Endothelial cell of umbilical vein (primary cell): ENCODE data around the gene AIDA. TPM values are rescaled to one million over a fixed set of nuclear protein-coding genes. Genes with fewer than 3 reads are reported as not detected.

Experiments used
- BruUV-seq: library from RNA; stranded (reverse); fragments of 400-500 nt; replicated peaks from 2 replicates; lab custom pipeline; 2021; lab: Mats Ljungman, UMichigan
- CTCF ChIA-PET: fragments of 300-600, 350-600 bp; sonication (Branson Sonifier 250); formaldehyde crosslinking; loops from one replicate; lab custom pipeline; 2021; ENCODE audit warnings: antibody characterized with exemption, inconsistent platforms; lab: Charles Lee
- POLR2A ChIA-PET: fragments of 300-600, 350-600 bp; sonication (Branson Sonifier 250); formaldehyde crosslinking; loops from one replicate; lab custom pipeline; 2021; ENCODE audit warnings: antibody characterized with exemption, inconsistent platforms; lab: Charles Lee
- DNase-seq: peaks from one replicate; pipeline ENCODE4 v3.0.0-alpha.2; 2011; ENCODE audit warnings: low read depth, low spot score
- FAIRE-seq: peaks from 2 replicates; lab custom pipeline; 2011; peaks lifted over from hg19 to GRCh38; lab: Jason Lieb, UNC
- H2AFZ ChIP-seq: 2 replicates; pipeline ENCODE4 v1.6.0; 2012; ENCODE audit warnings: low read depth, low read length, control low read depth, inconsistent platforms
- H3K27ac ChIP-seq: 2 replicates; pipeline ENCODE4 v1.5.1; 2011; ENCODE audit warnings: low read depth, mild to moderate bottlenecking, control low read depth, low read length, moderate library complexity; ENCODE audit not compliant: insufficient read depth
- H3K27me3 ChIP-seq, 2 experiments: 2 replicates each; pipeline versions ENCODE4 v1.6.0 to v1.6.1; 2011; ENCODE audit warnings: low read length in 2 of 2, mixed read lengths in 1 of 2; ENCODE audit not compliant: control insufficient read depth in 2 of 2, insufficient read depth in 2 of 2
- H3K36me3 ChIP-seq, 2 experiments: 2 replicates in 1 of 2; 3 replicates in 1 of 2; pipeline ENCODE4 v1.5.1; 2011; ENCODE audit warnings: low read length in 2 of 2, mild to moderate bottlenecking in 1 of 2, moderate library complexity in 1 of 2; ENCODE audit not compliant: control insufficient read depth in 2 of 2, insufficient read depth in 2 of 2; ENCODE audit errors: extremely low read depth in 1 of 2
- H3K4me1 ChIP-seq: 3 replicates; pipeline ENCODE4 v1.5.1; 2011; ENCODE audit warnings: mild to moderate bottlenecking, low read length; ENCODE audit not compliant: control insufficient read depth, insufficient read depth; ENCODE audit errors: extremely low read depth
- H3K4me2 ChIP-seq: 2 replicates; pipeline ENCODE4 v1.6.1; 2011; ENCODE audit warnings: low read length, control low read depth, mixed read lengths; ENCODE audit not compliant: insufficient read depth
- H3K4me3 ChIP-seq, 3 experiments: fragments of 200-600 bp in 1 of 3; sonication (generic), shearing (Covaris generic) in 1 of 3; replicated peaks in 1 of 3; 2 replicates each; pipeline ENCODE4 v1.5.1; 2011 to 2016; ENCODE audit warnings: control low read depth in 3 of 3, low read length in 3 of 3, mild to moderate bottlenecking in 2 of 3, inconsistent platforms in 1 of 3, low read depth in 1 of 3, moderate library complexity in 1 of 3; ENCODE audit not compliant: insufficient read depth in 1 of 3
- H3K79me2 ChIP-seq: 2 replicates; pipeline ENCODE4 v1.6.0; 2012; ENCODE audit warnings: low read length, inconsistent platforms; ENCODE audit not compliant: control insufficient read depth, insufficient read depth
- H3K9ac ChIP-seq: replicated peaks from 2 replicates; pipeline ENCODE3; 2011; ENCODE audit warnings: low read length, control low read depth; ENCODE audit not compliant: insufficient read depth; ENCODE audit errors: extremely low read depth
- H3K9me1 ChIP-seq: replicated peaks from 3 replicates; pipeline ENCODE4 v1.6.0; 2011; ENCODE audit warnings: mild to moderate bottlenecking, low read length; ENCODE audit not compliant: control insufficient read depth, insufficient read depth; ENCODE audit errors: extremely low read depth
- H3K9me3 ChIP-seq: replicated peaks from 2 replicates; pipeline ENCODE4 v1.5.1; 2012; ENCODE audit warnings: low read length, inconsistent platforms; ENCODE audit not compliant: control insufficient read depth, insufficient read depth
- H4K20me1 ChIP-seq: replicated peaks from 2 replicates; pipeline ENCODE3; 2011; ENCODE audit warnings: mild to moderate bottlenecking, low read length; ENCODE audit not compliant: control insufficient read depth, insufficient read depth; ENCODE audit errors: extremely low read depth
- EZH2 ChIP-seq: IDR thresholded peaks from 2 replicates; pipeline ENCODE4 v1.6.1; 2012; ENCODE audit warnings: borderline replicate concordance, low read depth, mild to moderate bottlenecking, moderate library complexity, low read length, inconsistent platforms; ENCODE audit not compliant: severe bottlenecking
- FOS ChIP-seq: IDR thresholded peaks from 2 replicates; pipeline ENCODE4 v1.6.1; 2011; ENCODE audit warnings: mild to moderate bottlenecking, low read length, moderate library complexity, borderline replicate concordance; ENCODE audit not compliant: insufficient read depth
- GATA2 ChIP-seq: IDR thresholded peaks from 2 replicates; pipeline ENCODE4 v1.7.0; 2011; ENCODE audit warnings: low read depth, mild to moderate bottlenecking, moderate library complexity, mixed read lengths, low read length; ENCODE audit not compliant: insufficient read length, insufficient read depth
- JUN ChIP-seq: IDR thresholded peaks from 2 replicates; pipeline ENCODE4 v1.6.1; 2011; ENCODE audit warnings: borderline replicate concordance, low read depth; ENCODE audit not compliant: insufficient read length, insufficient read depth
- MYC ChIP-seq: IDR thresholded peaks from one replicate; pipeline ENCODE4 v1.6.1; 2011; ENCODE audit warnings: mild to moderate bottlenecking, low read depth, low read length
- POLR2A ChIP-seq: IDR thresholded peaks from 2 replicates; pipeline ENCODE4 v1.6.1; 2012; ENCODE audit warnings: low read depth, mild to moderate bottlenecking, control low read depth, low read length
- POLR2AphosphoS5 ChIP-seq: IDR thresholded peaks from 2 replicates; pipeline ENCODE4 v1.6.1; 2012; ENCODE audit warnings: low read depth, mild to moderate bottlenecking, control low read depth, low read length, moderate library complexity; ENCODE audit not compliant: insufficient read depth
- dilution Hi-C: fragments of 300-500 bp; cut with MboI; formaldehyde crosslinking; loops from one replicate; pipeline ENCODE4 v1.15.0; 2019; ENCODE audit warnings: low sequenced_read_pairs; ENCODE audit not compliant: extremely low pct_ligation_motif_present
- intact Hi-C: fragments of 100-400 bp; cut with micrococcal nuclease; formaldehyde crosslinking; loops from one replicate; pipeline ENCODE4 v1.10.0; 2022
- polyA plus RNA-seq, 4 experiments: library from polyadenylated mRNA; depleted of rRNA in 3 of 4; stranded (reverse) in 3 of 4; unstranded in 1 of 4; fragments of >200 nt; gene quantifications; 2 replicates each; pipeline versions ENCODE4 v1.2.1 to v1.2.3, GENCODE V29; 2011 to 2012; ENCODE audit warnings: missing spikeins in 1 of 4
- total RNA-seq: library from RNA; stranded (reverse); gene quantifications from 2 replicates; pipeline ENCODE4 v1.2.3, GENCODE V29; 2021
- TF ChIP-seq, protein P1 (sequence below), 2 donors: IDR thresholded peaks; 1 replicate in 1 of 2; 2 replicates in 1 of 2; pipeline ENCODE4 v1.5.1; 2011; ENCODE audit warnings: low read length in 2 of 2, mild to moderate bottlenecking in 2 of 2, moderate library complexity in 2 of 2, control low read depth in 1 of 2, inconsistent platforms in 1 of 2, low read depth in 1 of 2; ENCODE audit not compliant: insufficient read depth in 1 of 2; ENCODE audit errors: extremely low read depth in 1 of 2
- TF ChIP-seq, protein P2 (sequence below): IDR thresholded peaks from 2 replicates; pipeline ENCODE4 v1.6.1; 2011; ENCODE audit not compliant: insufficient read depth, insufficient read length

Gene AIDA
- total and polyA plus RNA-seq, 2 donors (not counting 3 experiments of a cell fraction or from before 2014, with no cell fraction given) = 32.8 to 75.4 TPM

DNA sequence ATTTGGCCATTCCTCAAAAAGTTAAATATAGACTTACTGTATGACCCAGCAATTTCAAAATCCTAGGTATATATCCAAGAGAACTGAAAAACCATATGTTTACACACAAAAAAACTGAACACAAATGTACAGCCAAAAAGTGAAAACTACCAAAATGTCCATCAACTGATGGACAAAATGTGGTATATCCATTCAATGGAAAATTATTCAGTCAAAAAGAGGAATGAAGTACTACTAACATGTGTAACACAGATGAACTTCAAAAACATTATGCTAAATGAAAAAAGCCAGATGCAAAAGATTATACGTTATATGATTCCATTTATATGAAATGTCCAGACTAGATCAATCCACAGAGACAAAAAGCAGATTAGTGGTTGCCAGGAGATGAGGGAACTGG lies 8.0 kb downstream of the AIDA start:
- no peaks in the 10 kb centered on the region for H3K9me3 ChIP-seq
- H3K27me3 ChIP-seq = no peaks in the 10 kb centered on the region
- dilution Hi-C loops (no loop called here), intact Hi-C loops (no loop called here)
- ChIA-PET POLR2A (no interaction called here), CTCF (interaction anchor here (0.5 kb wide), 1 partner anchor 1003 kb away, joined by 3 read pairs; no protein-coding TSS in a partner anchor)
- FAIRE-seq (no peak), DNase-seq (no peak)
- H3K79me2 ChIP-seq = peaks cover 59% of the 10 kb centered on the region
- TF ChIP-seq MYC = no peak
- TF ChIP-seq POLR2A = no peak
- TF ChIP-seq POLR2AphosphoS5 = no peak
- no peak for TF ChIP-seq EZH2
- TF ChIP-seq, protein P1, sequence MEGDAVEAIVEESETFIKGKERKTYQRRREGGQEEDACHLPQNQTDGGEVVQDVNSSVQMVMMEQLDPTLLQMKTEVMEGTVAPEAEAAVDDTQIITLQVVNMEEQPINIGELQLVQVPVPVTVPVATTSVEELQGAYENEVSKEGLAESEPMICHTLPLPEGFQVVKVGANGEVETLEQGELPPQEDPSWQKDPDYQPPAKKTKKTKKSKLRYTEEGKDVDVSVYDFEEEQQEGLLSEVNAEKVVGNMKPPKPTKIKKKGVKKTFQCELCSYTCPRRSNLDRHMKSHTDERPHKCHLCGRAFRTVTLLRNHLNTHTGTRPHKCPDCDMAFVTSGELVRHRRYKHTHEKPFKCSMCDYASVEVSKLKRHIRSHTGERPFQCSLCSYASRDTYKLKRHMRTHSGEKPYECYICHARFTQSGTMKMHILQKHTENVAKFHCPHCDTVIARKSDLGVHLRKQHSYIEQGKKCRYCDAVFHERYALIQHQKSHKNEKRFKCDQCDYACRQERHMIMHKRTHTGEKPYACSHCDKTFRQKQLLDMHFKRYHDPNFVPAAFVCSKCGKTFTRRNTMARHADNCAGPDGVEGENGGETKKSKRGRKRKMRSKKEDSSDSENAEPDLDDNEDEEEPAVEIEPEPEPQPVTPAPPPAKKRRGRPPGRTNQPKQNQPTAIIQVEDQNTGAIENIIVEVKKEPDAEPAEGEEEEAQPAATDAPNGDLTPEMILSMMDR (IDR thresholded peaks at IDR 0.05; ENCODE audit: extremely low read depth in 1 of 2, insufficient read depth in 1 of 2, low read depth in 1 of 2, low read length in 2 of 2) = no peak
- H3K27ac ChIP-seq = no peak overlapping the region
- H3K4me1 ChIP-seq = no peaks in the 10 kb centered on the region
- H3K36me3 ChIP-seq = peaks cover 0 to 3% of the 10 kb centered on the region in 2 experiments
- peaks cover 4% of the 10 kb centered on the region for H4K20me1 ChIP-seq
- H3K4me3 ChIP-seq = no peak overlapping the region
- no peak overlapping the region for H2AFZ ChIP-seq
- no peak overlapping the region for H3K4me2 ChIP-seq
- no peak overlapping the region for H3K9ac ChIP-seq
- no TSS peak for BruUV-seq
- H3K9me1 ChIP-seq = no peaks in the 10 kb centered on the region

DNA sequence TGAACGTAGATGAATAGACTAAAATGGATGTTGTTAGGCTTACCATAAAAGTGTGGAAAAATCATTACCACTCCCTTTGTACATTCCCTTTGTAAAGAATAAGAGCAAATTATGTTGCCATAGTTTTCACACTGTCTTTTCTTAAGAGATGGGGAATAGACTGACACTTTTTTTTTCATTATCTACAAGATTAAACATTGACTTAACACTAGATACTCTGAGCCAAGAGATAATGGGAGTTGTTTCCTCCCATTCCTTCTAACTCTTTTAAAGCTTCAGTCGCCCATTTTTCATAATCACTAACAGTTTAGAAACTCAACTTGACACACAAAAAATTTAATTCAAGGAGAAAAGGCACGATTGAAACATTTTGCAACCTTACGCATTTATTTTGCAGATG lies 10.1 kb downstream of the AIDA start:
- H4K20me1 ChIP-seq = peaks cover 4% of the 10 kb centered on the region
- H3K4me2 ChIP-seq = no peak overlapping the region
- dilution Hi-C loops = no loop called here
- ChIA-PET CTCF (no interaction called here), POLR2A (no interaction called here)
- H3K9me1 ChIP-seq = no peaks in the 10 kb centered on the region
- DNase-seq (no peak), FAIRE-seq (no peak)
- H3K9ac ChIP-seq = no peak overlapping the region
- no peak overlapping the region for H3K4me3 ChIP-seq
- no TSS peak for BruUV-seq
- TF ChIP-seq JUN (no peak), POLR2AphosphoS5 (no peak), GATA2 (no peak), MYC (no peak), POLR2A (no peak), EZH2 (no peak), FOS (no peak)
- TF ChIP-seq, protein P1 (IDR thresholded peaks at IDR 0.05; ENCODE audit: extremely low read depth in 1 of 2, insufficient read depth in 1 of 2, low read depth in 1 of 2, low read length in 2 of 2) = no peak
- TF ChIP-seq, protein P2, sequence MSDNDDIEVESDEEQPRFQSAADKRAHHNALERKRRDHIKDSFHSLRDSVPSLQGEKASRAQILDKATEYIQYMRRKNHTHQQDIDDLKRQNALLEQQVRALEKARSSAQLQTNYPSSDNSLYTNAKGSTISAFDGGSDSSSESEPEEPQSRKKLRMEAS = no peak
- H3K36me3 ChIP-seq = peaks cover 0 to 3% of the 10 kb centered on the region in 2 experiments
- intact Hi-C loops = no loop called here
- H3K4me1 ChIP-seq = no peaks in the 10 kb centered on the region
- H3K9me3 ChIP-seq = no peaks in the 10 kb centered on the region
- peaks cover 53% of the 10 kb centered on the region for H3K79me2 ChIP-seq
- no peaks in the 10 kb centered on the region for H3K27me3 ChIP-seq
- no peak overlapping the region for H2AFZ ChIP-seq
- H3K27ac ChIP-seq = no peak overlapping the region
